Keratinocyte (primary cell): Measurements from ENCODE around the gene TCEAL2. TPM values are rescaled to one million over a fixed set of nuclear protein-coding genes. Genes with fewer than 3 reads are reported as not detected.
"Not testable (repeated sequence)": the region's sequence is repeated elsewhere in the genome, so short reads cannot be mapped to it uniquely, and the experiment has no call there.

Source experiments
- DNase-seq: peaks from one replicate; pipeline ENCODE4 v3.0.0-alpha.2; 2011; ENCODE audit warnings: low read depth, missing footprints, low spot score
- FAIRE-seq: peaks from 2 replicates; lab custom pipeline; 2011; peaks lifted over from hg19 to GRCh38; lab: Jason Lieb, UNC
- H2AFZ ChIP-seq: 2 replicates; pipeline ENCODE4 v1.6.0; 2012; ENCODE audit warnings: low read length, control low read depth, inconsistent platforms; ENCODE audit not compliant: control insufficient read depth
- H3K27ac ChIP-seq: 2 replicates; pipeline ENCODE4 v1.5.1; 2011; ENCODE audit warnings: low read length; ENCODE audit not compliant: control insufficient read depth, insufficient read depth
- H3K27me3 ChIP-seq: 3 replicates; pipeline ENCODE4 v1.6.0; 2011; ENCODE audit warnings: low read length; ENCODE audit not compliant: control insufficient read depth, insufficient read depth; ENCODE audit errors: extremely low read depth
- H3K36me3 ChIP-seq, 2 experiments: 2 replicates in 1 of 2; 3 replicates in 1 of 2; pipeline ENCODE4 v1.5.1; 2011; ENCODE audit warnings: low read length in 2 of 2, mild to moderate bottlenecking in 1 of 2; ENCODE audit not compliant: control insufficient read depth in 2 of 2, insufficient read depth in 2 of 2; ENCODE audit errors: extremely low read depth in 1 of 2
- H3K4me1 ChIP-seq: 3 replicates; pipeline ENCODE4 v1.5.1; 2011; ENCODE audit warnings: low read length; ENCODE audit not compliant: control insufficient read depth, insufficient read depth; ENCODE audit errors: extremely low read depth
- H3K4me2 ChIP-seq: 3 replicates; pipeline ENCODE4 v1.6.0; 2011; ENCODE audit warnings: low read depth, low read length; ENCODE audit not compliant: control insufficient read depth, insufficient read depth; ENCODE audit errors: extremely low read depth
- H3K4me3 ChIP-seq, 3 experiments: fragments of 200-600 bp in 1 of 3; sonication (generic) in 1 of 3; 2 replicates in 2 of 3; 3 replicates in 1 of 3; pipeline ENCODE4 v1.5.1; 2011 to 2016; ENCODE audit warnings: low read length in 3 of 3, mild to moderate bottlenecking in 3 of 3, control low read depth in 2 of 3, inconsistent platforms in 1 of 3, low read depth in 1 of 3, mixed read lengths in 1 of 3, mixed run types in 1 of 3, moderate library complexity in 1 of 3; ENCODE audit not compliant: control insufficient read depth in 2 of 3, insufficient read depth in 2 of 3; ENCODE audit errors: extremely low read depth in 1 of 3
- H3K79me2 ChIP-seq: 2 replicates; pipeline ENCODE4 v1.6.0; 2012; ENCODE audit warnings: low read length; ENCODE audit not compliant: control insufficient read depth, insufficient read depth
- H3K9ac ChIP-seq: 3 replicates; pipeline ENCODE4 v1.6.0; 2011; ENCODE audit warnings: low read length; ENCODE audit not compliant: control insufficient read depth, insufficient read depth; ENCODE audit errors: extremely low read depth
- H3K9me1 ChIP-seq: 3 replicates; pipeline ENCODE4 v1.6.0; 2011; ENCODE audit warnings: low read length; ENCODE audit not compliant: control insufficient read depth, insufficient read depth; ENCODE audit errors: extremely low read depth
- H3K9me3 ChIP-seq: 2 replicates; pipeline ENCODE4 v1.5.1; 2012; ENCODE audit warnings: low read depth, low read length; ENCODE audit not compliant: control insufficient read depth
- H4K20me1 ChIP-seq: 3 replicates; pipeline ENCODE4 v1.6.0; 2011; ENCODE audit warnings: low read length; ENCODE audit not compliant: control insufficient read depth, insufficient read depth; ENCODE audit errors: extremely low read depth
- CTCF ChIP-seq, 3 experiments: IDR thresholded peaks in 1 of 3; conservative IDR thresholded peaks in 1 of 3; optimal IDR thresholded peaks in 1 of 3; 2 replicates in 2 of 3; 3 replicates in 1 of 3; pipeline versions ENCODE3 to v1.5.1; 2011; ENCODE audit warnings: low read length in 3 of 3, mild to moderate bottlenecking in 3 of 3, moderate library complexity in 2 of 3, control low read depth in 1 of 3, inconsistent platforms in 1 of 3; ENCODE audit not compliant: insufficient read depth in 2 of 3; ENCODE audit errors: extremely low read depth in 1 of 3
- EZH2 ChIP-seq: IDR thresholded peaks from one replicate; pipeline ENCODE4 v1.6.1; 2012; ENCODE audit warnings: inconsistent platforms, mild to moderate bottlenecking, low read length, moderate library complexity
- dilution Hi-C: fragments of 300-500 bp; cut with MboI; formaldehyde crosslinking; loops from one replicate; pipeline ENCODE4 v1.7.0; 2020; ENCODE audit warnings: low sequenced_read_pairs; ENCODE audit not compliant: extremely low pct_ligation_motif_present
- polyA plus RNA-seq, 5 experiments: library from polyadenylated mRNA; depleted of rRNA in 3 of 5; stranded (reverse) in 3 of 5; stranded (forward) in 1 of 5; unstranded in 1 of 5; fragments of >200 nt; gene quantifications; 1 replicate in 1 of 5; 2 replicates in 3 of 5; 3 replicates in 1 of 5; pipeline versions ENCODE4 v1.2.1 to v1.2.3, GENCODE V29; 2011 to 2012; ENCODE audit warnings: missing spikeins in 2 of 5, low read depth in 1 of 5, low replicate concordance in 1 of 5

The TCEAL2 gene
- polyA plus RNA-seq, 1 donor (not counting 4 experiments of a cell fraction or from before 2014, with no cell fraction given), result not detected

GRCh38 chrX:102113367-102113766 is 12.1 kb upstream of the TCEAL2 start:
- no peak for FAIRE-seq
- no peak overlapping the region for H3K27ac ChIP-seq
- no peaks in the 10 kb centered on the region for H3K9me3 ChIP-seq
- no peaks in the 10 kb centered on the region for H4K20me1 ChIP-seq
- no peak overlapping the region for H3K9ac ChIP-seq
- H3K27me3 ChIP-seq, result no peaks in the 10 kb centered on the region
- no peaks in the 10 kb centered on the region for H3K36me3 ChIP-seq
- TF ChIP-seq EZH2 (no peak), CTCF (optimal IDR thresholded peaks at IDR 0.05 in 1 of 3, IDR thresholded peaks at IDR 0.05 in 1 of 3, conservative IDR thresholded peaks at IDR 0.05 in 1 of 3; ENCODE audit: extremely low read depth in 1 of 3, insufficient read depth in 2 of 3, low read length in 3 of 3) (no peak)
- no peak overlapping the region for H2AFZ ChIP-seq
- DNase-seq, result no peak
- no peaks in the 10 kb centered on the region for H3K79me2 ChIP-seq
- no peaks in the 10 kb centered on the region for H3K4me1 ChIP-seq
- no peaks in the 10 kb centered on the region for H3K9me1 ChIP-seq
- dilution Hi-C loops, result no loop called here
- H3K4me2 ChIP-seq, result no peak overlapping the region
- no peak overlapping the region for H3K4me3 ChIP-seq

- no peak for DNase-seq
- no peak overlapping the region for H2AFZ ChIP-seq
- H3K27ac ChIP-seq, result no peak overlapping the region
- no peak overlapping the region for H3K4me3 ChIP-seq
- H4K20me1 ChIP-seq, result no peaks in the 10 kb centered on the region
- dilution Hi-C loops, result no loop called here
- TF ChIP-seq EZH2 (no peak), CTCF (optimal IDR thresholded peaks at IDR 0.05 in 1 of 3, IDR thresholded peaks at IDR 0.05 in 1 of 3, conservative IDR thresholded peaks at IDR 0.05 in 1 of 3; ENCODE audit: extremely low read depth in 1 of 3, insufficient read depth in 2 of 3, low read length in 3 of 3) (no peak)
- H3K9me1 ChIP-seq, result no peaks in the 10 kb centered on the region
- H3K27me3 ChIP-seq, result no peaks in the 10 kb centered on the region
- no peak overlapping the region for H3K4me2 ChIP-seq
- no peaks in the 10 kb centered on the region for H3K4me1 ChIP-seq
- no peaks in the 10 kb centered on the region for H3K79me2 ChIP-seq
- no peaks in the 10 kb centered on the region for H3K9me3 ChIP-seq
- H3K9ac ChIP-seq, result no peak overlapping the region
- H3K36me3 ChIP-seq, result no peaks in the 10 kb centered on the region
- no peak for FAIRE-seq
Measured at GRCh38 chrX:102115748-102116147, 9.7 kb upstream of the TCEAL2 start.

- H3K9me1 ChIP-seq, H3K4me2 ChIP-seq, H3K36me3 ChIP-seq, dilution Hi-C loops, H3K4me1 ChIP-seq, H3K9ac ChIP-seq, DNase-seq, FAIRE-seq, H3K9me3 ChIP-seq, H3K27ac ChIP-seq, H4K20me1 ChIP-seq, H3K4me3 ChIP-seq, H3K79me2 ChIP-seq, H2AFZ ChIP-seq: not testable (repeated sequence)
- peaks cover 11% of the 10 kb centered on the region for H3K27me3 ChIP-seq
Measured at GRCh38 chrX:102125014-102125413, 465 bp upstream of the TCEAL2 start.

GRCh38 chrX:102126080-102126818 is 770 bp downstream of the TCEAL2 start:
- H4K20me1 ChIP-seq, H3K4me1 ChIP-seq, DNase-seq, dilution Hi-C loops, H3K9me1 ChIP-seq, H3K79me2 ChIP-seq, H3K9me3 ChIP-seq, FAIRE-seq, H3K36me3 ChIP-seq, H3K4me2 ChIP-seq, H3K4me3 ChIP-seq, H2AFZ ChIP-seq, H3K27ac ChIP-seq, H3K9ac ChIP-seq: not testable (repeated sequence)
- peaks cover 11% of the 10 kb centered on the region for H3K27me3 ChIP-seq
